DOHH2 (cell line): ENCODE measurements around the gene RYR2.

Experiments used
- H3F3A ChIP-seq: fragments of 200-600 bp; sonication (generic), shearing (Covaris generic); 2 replicates; pipeline ENCODE4 v1.6.0; 2016; ENCODE audit warnings: antibody characterized with exemption, mild to moderate bottlenecking; ENCODE audit not compliant: control insufficient read depth, insufficient read depth
- H3K27ac ChIP-seq: fragments of 200-600 bp; sonication (generic); 2 replicates; pipeline ENCODE4 v1.5.1; 2014; ENCODE audit warnings: low read depth, mild to moderate bottlenecking, low read length, moderate library complexity
- H3K27me3 ChIP-seq: fragments of 200-600 bp; sonication (generic); 2 replicates; pipeline ENCODE4 v1.6.1; 2014; ENCODE audit warnings: mild to moderate bottlenecking, low read length, mixed read lengths; ENCODE audit not compliant: control insufficient read depth
- H3K36me3 ChIP-seq: fragments of 200-600 bp; sonication (generic); 2 replicates; pipeline ENCODE4 v1.6.1; 2014; ENCODE audit warnings: mild to moderate bottlenecking, low read length, moderate library complexity, mixed read lengths; ENCODE audit not compliant: control insufficient read depth
- H3K4me1 ChIP-seq: fragments of 200-600 bp; sonication (generic); 2 replicates; pipeline ENCODE4 v1.6.1; 2014; ENCODE audit warnings: mild to moderate bottlenecking, low read length, mixed read lengths; ENCODE audit not compliant: control insufficient read depth
- H3K4me2 ChIP-seq: fragments of 200-600 bp; sonication (generic); 2 replicates; pipeline ENCODE4 v1.6.0; 2014; ENCODE audit warnings: mild to moderate bottlenecking, low read length, moderate library complexity
- H3K4me3 ChIP-seq: fragments of 200-600 bp; sonication (generic); 2 replicates; pipeline ENCODE4 v1.5.1; 2014; ENCODE audit warnings: mild to moderate bottlenecking, low read length, mixed read lengths
- H3K79me2 ChIP-seq: fragments of 200-600 bp; sonication (generic); 2 replicates; pipeline ENCODE4 v1.6.1; 2014; ENCODE audit warnings: mild to moderate bottlenecking, low read length, mixed read lengths; ENCODE audit not compliant: control insufficient read depth
- H3K9me2 ChIP-seq: fragments of 200-600 bp; sonication (generic); replicated peaks from 2 replicates; pipeline ENCODE4 v1.6.1; 2014; ENCODE audit warnings: mild to moderate bottlenecking, low read length, mixed read lengths; ENCODE audit not compliant: control insufficient read depth
- H3K9me3 ChIP-seq: fragments of 200-600 bp; sonication (generic); 2 replicates; pipeline ENCODE4 v1.6.1; 2014; ENCODE audit warnings: antibody characterized with exemption, low read length, mixed read lengths; ENCODE audit not compliant: control insufficient read depth, insufficient read depth
- H4K20me1 ChIP-seq: fragments of 200-600 bp; sonication (generic); 2 replicates; pipeline ENCODE4 v1.6.0; 2014; ENCODE audit warnings: low read depth, mild to moderate bottlenecking, antibody characterized with exemption, low read length, moderate library complexity; ENCODE audit not compliant: control insufficient read depth, insufficient read depth
- CTCF ChIP-seq: fragments of 200-600 bp; sonication (generic); IDR thresholded peaks from one replicate; pipeline ENCODE4 v1.5.1; 2014; ENCODE audit warnings: antibody characterized with exemption, mild to moderate bottlenecking, low read depth, low read length; ENCODE audit not compliant: poor library complexity, severe bottlenecking
- EZH2phosphoT487 ChIP-seq: fragments of 200-600 bp; sonication (generic); IDR thresholded peaks from 2 replicates; pipeline ENCODE4 v1.6.1; 2017; ENCODE audit warnings: borderline replicate concordance, mild to moderate bottlenecking, antibody characterized with exemption, low read length, moderate library complexity, mixed read lengths

RYR2 gene

GRCh38 chr1:237141502-237141901, 99.5 kb downstream of the RYR2 start:
- Histone ChIP-seq H4K20me1 (no peaks in the 10 kb centered on the region), H3K9me2 (no peaks in the 10 kb centered on the region), H3F3A (peaks cover 6% of the 10 kb centered on the region; the same call in 1 of the 2 replicates), H3K27me3 (no peaks in the 10 kb centered on the region), H3K79me2 (no peaks in the 10 kb centered on the region), H3K27ac (no peak overlapping the region), H3K4me2 (peak overlapping the region; percentile 58; the same call in 1 of the 2 replicates), H3K9me3 (no peaks in the 10 kb centered on the region), H3K4me3 (no peak overlapping the region), H3K36me3 (no peaks in the 10 kb centered on the region), H3K4me1 (peaks cover 33% of the 10 kb centered on the region)
- TF ChIP-seq EZH2phosphoT487, result no peak
- no peak for TF ChIP-seq CTCF

GRCh38 chr1:237145379-237146135, 103.6 kb downstream of the RYR2 start:
- Histone ChIP-seq H3K4me2 (no peak overlapping the region), H3K79me2 (no peaks in the 10 kb centered on the region), H3K27ac (no peak overlapping the region), H3K4me1 (peaks cover 14% of the 10 kb centered on the region), H3K9me2 (no peaks in the 10 kb centered on the region), H3K9me3 (no peaks in the 10 kb centered on the region), H3K4me3 (no peak overlapping the region), H3F3A (no peaks in the 10 kb centered on the region), H3K36me3 (no peaks in the 10 kb centered on the region), H3K27me3 (no peaks in the 10 kb centered on the region), H4K20me1 (no peaks in the 10 kb centered on the region)
- TF ChIP-seq EZH2phosphoT487, result no peak
- TF ChIP-seq CTCF, result no peak

- H3F3A ChIP-seq, result no peaks in the 10 kb centered on the region
- no peaks in the 10 kb centered on the region for H3K79me2 ChIP-seq
- H3K9me3 ChIP-seq, result no peaks in the 10 kb centered on the region
- no peaks in the 10 kb centered on the region for H3K36me3 ChIP-seq
- no peaks in the 10 kb centered on the region for H4K20me1 ChIP-seq
- no peak overlapping the region for H3K4me2 ChIP-seq
- no peaks in the 10 kb centered on the region for H3K27me3 ChIP-seq
- peaks cover 8% of the 10 kb centered on the region for H3K4me1 ChIP-seq
- H3K9me2 ChIP-seq, result no peaks in the 10 kb centered on the region
- no peak for TF ChIP-seq CTCF
- TF ChIP-seq EZH2phosphoT487, result no peak
- H3K4me3 ChIP-seq, result no peak overlapping the region
- no peak overlapping the region for H3K27ac ChIP-seq
Observed at GRCh38 chr1:237146241-237146640, 104.3 kb downstream of the RYR2 start.
